GM21723 (cell line): ENCODE measurements around the gene PPP2R2C.

Experiments used
- ATAC-seq: cut with Tn5 transposase; IDR thresholded peaks from one replicate; pipeline ENCODE4 v1.9.1; 2021; ENCODE audit warnings: mild to moderate bottlenecking, moderate library complexity; ENCODE audit not compliant: unreplicated experiment

The PPP2R2C gene

DNA sequence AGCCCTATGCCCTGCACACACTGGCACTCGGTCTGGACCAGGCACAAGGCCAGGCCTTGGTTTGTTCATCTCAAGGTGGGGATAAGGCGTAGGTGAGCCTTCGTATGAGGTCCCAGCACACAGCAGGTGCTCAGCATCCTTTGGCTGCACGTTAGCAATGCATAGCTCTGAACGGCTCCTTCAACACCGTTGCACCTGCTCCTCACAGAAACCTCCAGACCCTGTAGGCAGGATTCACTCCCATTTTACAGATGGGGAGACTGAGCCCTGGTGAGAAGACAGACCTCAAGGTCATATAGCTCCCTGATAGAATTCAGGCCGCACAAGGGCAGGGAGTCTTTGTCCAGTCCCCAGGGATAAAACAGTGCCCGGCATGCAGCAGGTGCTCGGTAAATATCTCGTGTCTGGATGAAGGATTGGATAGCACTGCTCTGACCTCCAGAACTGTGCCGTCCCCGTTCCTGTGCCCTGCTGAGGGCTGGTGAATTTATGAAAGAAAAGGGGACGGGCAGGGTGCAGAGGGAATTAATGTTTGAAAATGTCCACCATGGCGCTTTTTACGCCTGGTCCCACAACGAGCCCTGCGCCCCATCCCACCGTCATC is 2.4 kb downstream of the PPP2R2C start:
- no peak for ATAC-seq

DNA sequence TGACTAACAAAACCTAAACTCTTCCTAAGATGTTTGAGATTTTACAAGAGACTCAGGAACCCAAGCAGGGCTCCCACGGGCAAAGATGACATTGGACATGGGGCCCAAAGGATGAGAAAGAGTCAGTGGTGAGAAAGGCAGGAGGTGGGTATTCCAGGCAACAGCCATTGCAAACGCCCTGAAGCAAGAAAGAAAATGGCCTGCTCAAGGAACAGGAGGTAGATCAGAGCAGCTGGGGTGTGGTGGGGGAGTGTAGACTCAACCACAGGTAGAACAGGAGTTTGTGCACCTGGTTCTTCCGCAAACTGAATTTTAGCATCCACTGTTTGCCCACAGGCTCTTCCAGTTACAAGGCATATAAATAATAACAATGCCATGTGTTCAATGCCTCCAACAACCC is 3.3 kb downstream of the PPP2R2C start:
- ATAC-seq = no peak

DNA sequence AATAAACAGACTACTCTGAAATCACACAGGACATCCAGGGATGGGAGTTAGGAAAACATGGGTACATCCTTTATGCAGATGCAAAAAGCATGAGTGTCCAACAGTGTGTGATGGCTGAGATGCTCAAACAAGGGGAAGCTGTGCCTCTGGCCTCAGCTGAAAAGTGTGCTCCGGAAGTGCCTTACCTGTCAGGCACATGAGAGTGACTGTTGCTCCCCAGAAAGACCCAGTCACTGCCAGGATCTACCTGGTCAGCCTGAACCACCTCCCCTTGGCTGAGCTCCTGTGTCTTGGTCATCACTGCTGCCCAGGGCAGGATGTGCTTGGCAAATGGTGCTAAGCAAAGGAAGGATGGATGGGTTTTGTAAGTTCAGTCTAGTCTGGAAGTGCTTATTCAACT is 4.0 kb downstream of the PPP2R2C start:
- no peak for ATAC-seq

DNA sequence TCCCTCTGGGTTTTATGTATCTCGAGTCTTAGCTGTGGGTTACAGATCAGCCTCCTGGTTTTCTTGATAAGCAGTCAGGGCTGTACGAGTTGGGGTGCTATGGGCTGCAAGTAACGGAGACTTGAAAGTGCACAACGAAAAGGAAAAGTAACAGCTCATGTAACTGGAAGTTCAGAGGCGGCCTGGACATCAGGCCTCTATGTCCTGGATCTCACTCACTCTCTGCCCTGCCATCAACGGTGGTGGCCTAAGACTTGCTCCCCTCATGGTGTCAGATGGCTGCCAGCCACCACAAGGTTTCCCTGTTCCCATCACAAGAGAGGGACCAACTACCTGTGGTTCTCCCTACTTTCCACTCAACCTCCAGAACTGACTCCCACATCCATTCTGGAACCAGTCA is 4.8 kb downstream of the PPP2R2C start:
- no peak for ATAC-seq

DNA sequence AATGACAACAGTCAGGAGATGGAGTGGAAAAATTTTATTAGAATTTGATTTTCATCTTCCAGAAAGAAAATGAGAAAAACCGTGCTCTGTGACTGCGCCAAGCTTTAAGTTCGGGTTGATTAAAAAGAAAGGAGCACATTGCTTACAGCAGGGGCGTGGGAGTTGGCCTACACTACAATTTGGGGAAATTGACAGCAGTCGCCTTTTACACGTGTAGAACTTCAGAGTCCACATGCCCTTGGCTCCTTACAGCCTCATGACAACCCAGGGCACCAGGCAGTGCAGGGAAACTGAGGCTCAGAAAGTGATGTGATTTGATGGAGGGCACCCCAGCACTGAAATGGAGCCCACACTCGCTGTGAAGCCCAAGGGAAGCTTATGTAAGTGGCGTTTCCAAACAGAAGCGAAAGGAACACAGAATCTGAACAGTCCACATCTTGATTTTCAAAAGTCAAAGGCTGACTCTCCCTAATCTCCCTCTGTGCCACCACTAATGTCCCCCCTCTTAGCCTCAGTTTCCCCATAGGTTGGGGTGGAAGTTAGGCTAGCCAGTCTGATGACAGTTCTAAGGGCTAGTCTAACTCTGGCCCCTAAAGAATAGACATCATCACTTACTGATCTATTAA is 5.5 kb downstream of the PPP2R2C start:
- ATAC-seq = no peak

DNA sequence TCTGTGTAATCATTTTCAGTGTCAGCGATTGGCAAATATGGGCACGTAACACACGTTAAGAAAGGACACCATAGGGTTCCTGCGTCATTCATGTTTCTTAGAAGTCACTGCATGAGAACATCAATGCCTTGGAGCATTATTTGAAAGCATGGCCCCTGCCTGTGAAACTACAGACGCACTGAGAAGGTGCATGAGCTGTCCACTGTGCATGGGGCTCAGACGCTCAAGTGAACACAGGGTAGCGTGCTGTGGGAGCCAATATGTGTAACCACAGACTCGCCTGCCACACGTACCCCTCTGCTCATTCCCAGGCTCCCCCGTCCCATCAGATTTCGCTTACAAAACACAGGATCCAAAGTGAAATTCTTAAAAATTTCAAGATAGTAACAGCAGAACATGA is 6.5 kb downstream of the PPP2R2C start:
- no peak for ATAC-seq

DNA sequence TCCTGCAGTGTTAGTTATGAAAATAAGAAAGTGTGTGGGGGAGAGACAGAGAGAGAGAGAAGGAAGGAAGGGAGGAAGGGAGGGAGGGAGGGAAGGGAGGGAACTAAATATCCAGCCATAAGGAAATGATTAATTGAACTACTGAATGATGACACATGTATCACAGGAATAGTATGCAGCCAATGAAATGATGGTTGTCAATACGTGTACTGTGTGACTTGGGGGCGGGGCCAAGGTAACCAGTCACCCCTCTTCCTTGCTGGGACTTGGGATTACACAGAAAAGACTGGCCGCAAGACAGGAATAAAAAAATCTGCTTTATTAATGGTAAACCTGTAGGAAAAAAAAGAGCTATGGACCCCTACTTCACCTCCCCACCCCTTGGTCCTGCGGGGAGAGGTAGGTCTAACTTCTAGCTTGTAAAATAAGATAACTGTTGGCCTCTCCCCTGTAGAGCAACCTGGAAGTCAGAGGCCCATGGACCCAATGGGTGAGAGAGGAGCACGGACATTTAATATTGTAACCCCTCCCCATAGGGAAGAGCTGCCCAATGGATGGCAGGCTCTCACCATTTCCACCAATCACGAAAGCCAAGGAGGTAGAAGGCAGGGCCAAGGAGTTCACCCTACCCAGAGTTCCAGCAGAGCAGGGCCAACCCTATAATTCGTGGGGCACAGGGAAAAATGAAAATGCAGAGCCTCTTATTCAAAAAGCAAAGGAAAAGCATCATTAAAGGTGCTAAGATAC is 7.4 kb downstream of the PPP2R2C start:
- ATAC-seq = no peak

DNA sequence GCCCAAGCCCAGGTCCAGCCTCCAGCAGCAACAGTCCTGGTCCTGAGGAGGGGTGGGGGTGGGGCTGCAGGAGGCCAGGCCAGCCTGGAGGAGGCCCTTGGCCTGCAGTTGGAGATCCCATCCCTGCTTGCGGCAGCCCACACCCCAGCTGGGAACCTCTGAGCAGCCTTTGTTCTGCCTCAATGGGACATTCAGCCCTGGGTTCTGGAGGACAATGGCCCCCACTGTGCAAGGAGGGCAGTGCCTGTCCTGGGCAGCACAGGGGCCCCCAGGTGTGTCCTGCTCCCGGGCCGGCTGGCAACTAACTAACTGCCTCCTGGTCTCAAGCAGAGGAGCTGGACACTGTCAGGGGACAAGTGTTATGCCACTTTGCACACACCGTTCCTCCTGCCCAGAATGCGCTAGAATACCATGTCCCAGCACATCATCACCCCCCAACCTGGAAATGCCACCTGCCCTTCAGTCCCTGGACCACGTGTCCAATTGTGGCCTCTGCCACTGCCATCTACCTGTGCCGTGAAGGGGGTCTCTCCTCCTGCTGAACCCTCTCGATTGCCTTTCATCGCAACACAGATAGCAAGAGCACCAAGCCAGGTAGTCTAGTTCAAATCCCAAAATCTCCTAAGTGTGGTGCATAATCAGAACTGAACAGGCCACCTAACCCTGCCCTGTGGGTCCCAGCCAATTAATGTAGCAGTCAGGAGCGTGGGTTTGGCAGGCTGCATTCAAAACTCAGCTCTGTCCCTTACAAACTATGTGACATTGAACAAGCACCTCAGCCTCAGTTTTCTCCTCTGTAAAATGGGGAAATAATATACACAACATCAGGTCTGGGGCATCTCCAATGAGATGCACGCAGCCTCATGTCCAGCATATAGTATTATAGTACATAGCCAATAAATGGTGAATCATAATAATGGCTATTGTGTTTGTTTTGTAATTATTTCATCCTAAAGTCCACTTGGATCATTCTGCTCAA is 8.8 kb downstream of the PPP2R2C start:
- no peak for ATAC-seq

DNA sequence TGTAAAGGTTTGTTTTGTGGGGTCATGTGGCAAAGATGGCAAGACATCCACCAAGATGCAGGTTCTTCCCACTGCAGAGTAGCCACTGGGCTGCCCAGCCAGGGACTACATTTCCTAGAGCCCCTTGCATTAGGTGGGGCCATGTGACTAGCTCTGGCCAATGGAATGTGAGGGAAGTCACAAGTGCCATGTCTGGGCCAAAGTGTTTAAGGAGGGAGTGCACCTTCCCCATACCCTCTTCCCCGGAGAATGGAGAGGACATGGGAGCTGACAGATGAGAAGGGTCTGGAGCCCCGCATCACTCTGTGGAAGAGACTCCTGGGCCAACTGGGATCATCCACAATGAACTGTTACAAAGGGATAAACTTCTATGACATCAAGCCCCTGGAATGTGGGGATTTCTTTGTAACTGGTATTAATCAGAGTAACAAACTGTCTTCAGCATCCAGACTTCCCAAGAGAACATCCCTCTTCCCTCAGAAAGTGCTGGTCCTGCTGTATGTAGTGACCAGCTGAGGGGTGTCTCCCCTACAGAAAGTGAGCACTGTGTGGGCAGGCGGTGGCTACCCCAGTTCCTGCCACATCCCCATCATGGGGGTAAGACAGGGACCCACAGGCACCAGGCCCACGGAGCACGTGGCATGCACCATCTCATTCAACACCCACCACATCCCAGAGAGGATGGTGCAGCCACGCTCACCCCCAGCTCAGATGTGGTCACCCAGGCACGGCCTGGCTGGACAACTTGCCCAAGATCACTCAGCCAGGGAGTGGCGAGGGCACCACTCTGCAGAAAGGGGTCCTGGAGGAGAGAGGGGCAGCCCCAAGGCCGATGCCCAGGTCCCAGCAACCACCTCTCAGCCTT is 10.9 kb downstream of the PPP2R2C start:
- ATAC-seq = no peak

DNA sequence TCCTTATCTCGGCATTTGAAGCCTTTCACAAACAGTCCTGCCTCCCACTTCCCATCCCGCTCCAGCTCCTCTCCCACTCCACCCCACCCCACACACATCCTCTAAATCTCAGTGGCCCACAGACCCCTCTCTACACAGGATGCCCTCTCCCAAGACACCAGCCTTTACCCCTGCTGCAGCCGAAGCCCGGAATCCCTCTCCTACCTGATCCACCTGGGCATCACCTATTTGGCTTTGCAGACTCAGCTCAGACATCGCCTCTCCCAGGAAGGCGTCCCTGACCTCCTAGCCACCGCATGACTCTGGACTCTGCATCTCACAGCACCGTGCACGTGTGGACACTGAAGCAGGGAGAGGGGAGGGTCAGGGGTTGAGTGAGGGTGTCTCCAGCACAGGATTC is 11.5 kb downstream of the PPP2R2C start:
- no peak for ATAC-seq

DNA sequence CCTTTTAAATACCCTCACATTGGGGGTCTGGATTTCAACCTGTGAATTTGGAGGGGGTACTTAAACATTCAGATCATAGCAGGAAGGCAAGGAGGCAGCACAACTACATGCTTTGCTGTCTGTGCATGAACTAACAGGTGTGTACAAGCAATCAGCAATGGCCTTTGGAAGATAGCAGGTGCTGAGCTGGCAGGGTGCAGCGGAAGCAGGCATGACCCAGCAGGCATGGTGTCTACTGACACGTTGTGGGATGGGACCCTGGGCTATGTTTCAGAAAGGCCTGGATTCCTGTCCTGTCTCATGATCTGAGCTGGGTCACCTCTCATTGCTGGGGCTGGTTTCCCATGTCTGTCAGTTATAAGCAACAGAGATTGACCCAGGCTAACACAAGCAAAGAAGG is 13.9 kb downstream of the PPP2R2C start:
- no peak for ATAC-seq

DNA sequence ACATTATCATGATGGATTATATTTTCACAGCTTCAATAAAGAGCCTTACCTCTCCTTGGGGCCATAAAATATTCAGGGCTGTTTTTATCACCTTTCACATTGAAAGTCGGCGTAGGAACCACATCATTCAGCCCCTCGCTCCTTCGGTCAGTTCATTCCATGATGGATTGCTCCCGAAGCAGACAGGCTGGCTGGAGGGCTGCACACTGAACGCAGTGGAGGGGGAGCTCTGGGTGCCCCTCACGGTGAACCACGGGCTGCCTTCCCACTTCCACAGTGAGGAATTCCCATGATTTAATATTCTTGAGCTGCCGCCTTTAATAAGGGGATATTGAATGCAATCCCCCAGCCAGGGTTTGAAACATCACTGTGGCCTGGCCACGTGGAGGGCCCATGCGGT is 16.0 kb downstream of the PPP2R2C start:
- ATAC-seq = no peak

DNA sequence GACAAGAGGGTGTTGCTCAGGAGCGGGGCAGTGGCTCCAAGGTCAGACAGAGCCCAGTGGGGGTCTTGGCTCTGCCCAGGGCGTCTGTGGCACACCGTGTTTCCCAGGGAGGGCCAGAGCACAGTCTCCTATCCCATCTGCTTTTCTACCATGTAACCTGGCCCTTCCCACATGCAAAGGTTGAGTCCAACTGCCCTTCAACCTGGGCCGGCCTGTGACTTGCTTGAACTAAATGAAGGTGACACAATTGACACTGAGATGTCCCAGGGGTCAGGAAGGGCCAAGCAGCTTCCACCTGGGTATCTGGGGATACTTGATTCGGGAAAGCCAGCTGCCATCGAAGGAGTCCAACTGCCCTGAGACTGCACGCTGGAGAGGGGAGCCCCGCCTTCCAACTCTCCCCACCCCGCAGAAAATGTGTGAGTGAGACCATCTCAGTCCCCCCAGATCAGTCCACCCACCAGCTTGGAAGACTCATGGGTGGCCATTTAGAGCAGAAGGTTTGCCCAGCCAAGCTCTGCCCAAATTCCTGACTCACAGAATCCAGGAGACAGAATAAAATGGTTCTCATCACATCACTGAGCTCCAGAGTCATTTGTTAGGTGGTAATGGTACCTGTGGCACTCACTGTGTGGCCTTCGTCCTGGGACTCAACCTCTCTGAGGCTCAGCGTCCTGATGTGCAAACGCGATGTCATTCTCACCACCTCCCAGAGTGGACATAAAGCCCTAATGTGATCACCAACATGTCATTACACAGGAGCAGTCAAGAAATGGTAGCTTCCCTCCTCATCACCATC is 18.1 kb downstream of the PPP2R2C start:
- no peak for ATAC-seq

DNA sequence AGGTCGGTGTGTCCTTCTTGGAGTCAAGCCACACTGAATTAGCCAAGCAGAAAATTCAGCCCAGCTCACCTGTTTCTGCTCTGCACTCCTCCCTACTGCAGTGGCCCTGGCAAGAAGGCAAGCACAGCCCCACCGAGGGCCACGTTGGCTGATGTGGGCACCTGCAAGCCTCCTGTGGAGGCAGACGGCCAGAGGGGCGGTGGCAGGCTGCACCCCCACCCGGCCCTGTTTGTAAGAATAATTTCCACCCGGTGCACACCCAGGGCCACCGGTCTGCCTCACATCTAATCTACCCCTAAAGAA is 18.8 kb downstream of the PPP2R2C start:
- no peak for ATAC-seq

DNA sequence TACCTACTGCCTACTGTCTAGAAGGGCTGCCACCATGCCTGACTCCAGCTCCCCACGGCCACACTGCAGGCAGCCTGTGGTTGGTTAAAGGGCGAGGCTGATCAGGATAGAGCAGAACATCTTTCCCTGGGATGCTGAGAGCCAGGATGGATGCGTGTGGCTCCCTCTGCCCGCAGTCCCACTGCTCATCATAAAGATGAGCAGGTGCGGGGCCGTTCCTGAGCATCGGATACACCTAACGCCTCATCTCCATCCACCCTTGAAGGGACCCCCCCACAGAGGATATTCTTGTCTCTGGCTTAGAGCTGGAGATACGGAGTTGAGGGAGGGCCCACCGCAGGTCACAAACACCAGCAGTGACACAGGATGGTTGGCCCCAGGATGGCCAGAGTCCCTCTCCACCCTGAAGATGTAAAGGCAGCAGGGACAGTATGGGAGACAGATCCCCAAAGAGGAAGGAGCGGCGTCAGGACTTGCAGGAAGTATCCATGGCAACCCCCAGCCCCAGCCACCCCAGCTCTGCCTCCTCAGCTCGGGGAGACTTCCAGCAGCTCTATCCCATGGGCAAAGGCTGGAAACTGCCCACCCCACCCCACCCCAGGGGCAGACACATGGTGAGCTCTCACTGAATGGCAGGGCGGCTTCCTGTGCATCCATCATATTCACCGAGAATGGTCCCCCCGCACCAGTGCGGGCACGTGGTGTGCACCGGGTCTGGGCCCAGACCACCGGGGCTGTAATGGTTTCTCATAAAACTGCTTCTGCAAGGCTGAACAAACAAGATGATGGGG is 19.3 kb downstream of the PPP2R2C start:
- no peak for ATAC-seq

DNA sequence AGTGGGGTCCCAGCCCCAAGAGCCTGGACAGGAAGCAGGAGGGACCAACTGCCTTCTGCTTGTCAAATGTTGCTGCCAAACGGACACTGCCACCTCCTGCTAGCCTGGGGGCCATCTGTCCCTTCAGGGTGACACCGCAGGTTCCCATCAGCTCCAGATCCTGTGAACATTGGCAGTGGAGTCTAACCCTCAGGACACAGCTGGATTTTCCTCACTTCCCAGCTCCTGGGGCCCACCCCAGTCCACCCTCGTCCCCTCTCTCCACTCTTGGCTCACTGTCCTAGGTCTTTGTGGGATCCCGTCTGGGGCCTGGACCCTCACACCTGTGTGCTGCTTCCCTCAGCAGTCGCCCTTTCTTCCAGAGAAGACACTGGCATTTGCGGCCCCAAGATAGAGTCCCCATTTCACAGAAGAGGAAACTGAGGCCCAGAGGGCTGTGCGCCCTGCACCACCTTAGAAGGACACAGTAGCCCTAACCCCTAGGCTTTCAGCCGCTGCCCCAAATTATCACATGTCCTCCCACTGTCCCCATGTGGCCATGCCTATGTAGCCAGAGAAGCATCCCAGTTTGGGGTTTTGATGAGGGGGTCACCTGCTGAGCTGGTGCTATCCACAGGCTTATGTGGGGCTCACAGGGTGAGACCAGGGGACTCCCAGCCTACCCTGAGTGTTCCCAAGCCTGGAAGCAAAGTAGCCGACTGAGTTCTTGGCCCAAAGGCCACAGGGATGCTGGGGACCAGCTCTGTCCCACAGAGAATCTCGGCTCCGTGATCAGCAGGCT is 20.1 kb downstream of the PPP2R2C start:
- no peak for ATAC-seq

DNA sequence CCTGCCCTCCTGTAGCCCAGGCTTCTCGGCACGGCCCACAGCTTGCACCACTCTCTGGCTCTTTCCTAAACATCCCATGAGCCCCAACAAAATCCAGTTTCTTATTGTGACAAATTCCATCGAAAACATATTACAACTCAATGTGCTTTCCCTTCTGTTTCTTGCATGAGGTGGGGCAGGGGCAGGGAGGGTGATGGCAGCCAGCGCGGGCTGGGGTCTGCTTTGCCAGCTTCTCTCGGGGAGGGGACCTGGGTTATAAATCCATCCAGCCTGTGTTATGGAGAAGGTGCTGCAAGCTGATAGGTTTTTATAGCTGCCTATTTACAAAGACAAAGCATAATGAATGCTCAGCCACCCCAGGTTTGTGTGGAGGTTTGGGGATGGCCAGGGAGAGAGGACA is 21.1 kb downstream of the PPP2R2C start:
- no peak for ATAC-seq

DNA sequence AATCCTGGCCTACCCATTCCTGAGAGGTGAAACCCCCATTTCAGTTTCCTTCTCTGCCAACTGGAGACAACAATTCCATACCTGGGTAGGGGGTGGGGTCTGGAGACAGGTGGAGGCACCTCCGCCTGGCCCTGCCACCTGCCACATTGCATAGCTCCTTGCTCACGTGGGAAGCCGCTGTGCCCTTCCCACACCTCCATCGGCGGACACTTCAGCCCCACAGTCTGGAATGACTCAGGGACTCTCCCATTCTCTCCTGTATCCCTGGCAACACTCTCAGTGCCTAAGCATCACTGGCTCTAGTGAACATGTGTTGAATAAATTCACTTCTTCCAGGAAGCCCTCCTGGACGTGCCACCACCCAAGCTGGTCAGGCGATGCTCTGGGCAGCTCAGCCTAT is 21.7 kb downstream of the PPP2R2C start:
- ATAC-seq = no peak
